ENCODE data around the gene REV3L.
"Not testable (repeated sequence)": the region's sequence is repeated elsewhere in the genome, so short reads cannot be mapped to it uniquely, and the experiment has no call there.

REV3L gene

DNA sequence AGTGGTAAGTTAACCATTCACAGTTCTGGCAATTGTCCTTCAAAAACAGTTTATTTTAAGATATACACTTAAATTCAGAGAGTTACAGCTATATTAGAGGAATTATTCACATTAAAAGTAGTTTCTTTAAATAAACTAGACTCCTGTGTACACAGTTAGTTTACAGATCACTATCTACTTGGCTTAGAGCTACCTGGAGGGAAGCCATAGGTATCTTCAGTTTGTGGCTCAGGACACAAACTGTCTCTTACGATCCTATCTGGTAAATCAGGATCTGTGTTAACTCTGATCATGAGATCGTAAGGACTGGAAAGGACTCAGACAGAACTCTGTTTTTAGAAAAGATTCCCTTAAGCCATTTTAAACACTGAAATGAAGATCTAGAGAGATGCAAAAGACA is 160.9 kb downstream of the REV3L start:
- in situ Hi-C loops (cut with HindIII; ENCODE audit: low sequenced_read_pairs), result no loop called here

DNA sequence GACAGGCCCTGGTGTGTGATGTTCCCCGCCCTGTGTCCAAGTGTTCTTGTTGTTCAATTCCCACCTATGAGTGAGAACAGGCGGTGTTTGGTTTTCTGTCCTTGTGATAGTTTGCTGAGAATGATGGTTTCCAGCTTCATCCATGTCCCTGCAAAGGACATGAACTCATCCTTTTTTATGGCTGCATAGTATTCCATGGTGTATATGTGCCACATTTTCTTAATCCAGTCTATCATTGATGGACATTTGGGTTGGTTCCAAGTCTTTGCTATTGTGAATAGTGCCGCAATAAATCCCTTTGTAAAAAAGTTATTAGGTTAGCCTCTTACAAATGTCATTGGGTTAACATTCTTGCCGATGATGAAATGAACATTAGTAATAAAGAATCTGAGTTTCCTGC is 175.1 kb downstream of the REV3L start:
- in situ Hi-C loops (cut with HindIII; ENCODE audit: low sequenced_read_pairs), result not testable (repeated sequence)

- in situ Hi-C loops (cut with HindIII; ENCODE audit: low sequenced_read_pairs), result no loop called here
Observed at GRCh38 chr6:111307275-111307858, 175.7 kb downstream of the REV3L start.

GRCh38 chr6:111306104-111306888 is 176.7 kb downstream of the REV3L start:
- in situ Hi-C loops (cut with HindIII; ENCODE audit: low sequenced_read_pairs), result no loop called here

- in situ Hi-C loops (cut with HindIII; ENCODE audit: low sequenced_read_pairs), result no loop called here
Observed at GRCh38 chr6:111301946-111302345, 181.1 kb downstream of the REV3L start.

- in situ Hi-C loops (cut with HindIII; ENCODE audit: low sequenced_read_pairs), result not testable (repeated sequence)
Observed at GRCh38 chr6:111300938-111301800, 181.8 kb downstream of the REV3L start.

GRCh38 chr6:111297776-111298175 is 185.2 kb downstream of the REV3L start:
- in situ Hi-C loops (cut with HindIII; ENCODE audit: low sequenced_read_pairs), result no loop called here

DNA sequence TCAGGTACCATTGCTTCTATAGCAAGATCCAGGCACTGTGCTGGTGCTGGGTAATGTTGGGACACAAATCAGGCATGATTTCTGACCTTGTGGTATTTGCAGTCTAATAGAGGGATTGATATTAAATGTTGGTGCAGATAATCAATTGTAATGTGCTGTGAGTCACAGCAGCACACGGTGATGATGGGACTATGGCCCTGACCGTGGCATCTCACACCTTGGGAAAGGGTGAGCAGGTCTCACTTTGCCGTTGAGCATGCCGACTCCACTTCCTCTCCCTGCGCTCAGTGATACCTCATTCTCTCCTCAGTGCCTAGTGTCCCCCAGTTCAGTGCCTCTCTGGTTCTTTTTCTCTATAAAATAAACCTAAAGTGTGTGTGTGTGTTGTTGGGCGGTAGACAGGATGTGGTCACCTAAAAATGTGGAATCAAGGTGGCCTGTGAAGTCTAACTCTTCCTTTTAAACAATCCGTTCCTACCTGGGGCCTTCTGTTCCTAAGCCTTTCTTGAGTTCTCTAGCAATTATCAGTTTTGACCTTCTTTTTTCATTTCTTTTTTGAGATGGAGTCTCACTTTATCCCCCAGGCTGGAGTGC is 188.5 kb downstream of the REV3L start:
- in situ Hi-C loops (cut with HindIII; ENCODE audit: low sequenced_read_pairs), result loop anchor here (5.0 kb wide), 1 partner anchor 48 kb away; no protein-coding TSS in a partner anchor

GRCh38 chr6:111291336-111292259 is 191.4 kb downstream of the REV3L start:
- in situ Hi-C loops (cut with HindIII; ENCODE audit: low sequenced_read_pairs), result loop anchor here (5.0 kb wide), 1 partner anchor 51 kb away; no protein-coding TSS in a partner anchor

DNA sequence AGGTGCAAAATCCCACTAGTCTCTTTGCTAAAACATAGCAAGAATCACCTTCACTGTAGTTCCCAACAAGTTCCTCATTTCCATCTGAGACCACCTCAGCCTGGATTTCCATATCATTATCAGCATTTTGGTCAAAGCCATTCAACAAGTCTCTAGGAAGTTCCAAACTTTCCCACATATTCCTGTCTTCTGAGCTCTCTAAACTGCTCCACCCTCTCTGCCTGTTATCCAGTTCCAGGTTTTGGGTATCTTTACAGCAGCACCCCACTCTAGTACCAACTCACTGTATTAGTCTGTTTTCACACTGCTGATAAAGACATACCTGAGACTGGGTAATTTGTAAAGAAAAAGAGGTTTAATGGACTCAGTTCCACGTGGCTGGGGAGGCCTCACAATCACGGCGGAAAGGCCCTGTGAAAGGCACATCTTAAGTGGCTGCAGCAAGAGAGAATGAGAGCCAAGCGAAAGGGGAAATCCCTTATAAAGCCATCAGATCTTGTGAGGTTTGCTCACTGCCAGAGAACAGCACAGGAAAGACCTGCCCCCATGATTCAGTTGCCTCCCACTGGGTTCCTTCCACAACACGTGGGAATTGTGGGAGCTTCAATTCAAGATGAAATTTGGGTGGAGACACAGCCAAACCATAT is 192.2 kb downstream of the REV3L start:
- in situ Hi-C loops (cut with HindIII; ENCODE audit: low sequenced_read_pairs), result loop anchor here (5.0 kb wide), 1 partner anchor 51 kb away; no protein-coding TSS in a partner anchor

DNA sequence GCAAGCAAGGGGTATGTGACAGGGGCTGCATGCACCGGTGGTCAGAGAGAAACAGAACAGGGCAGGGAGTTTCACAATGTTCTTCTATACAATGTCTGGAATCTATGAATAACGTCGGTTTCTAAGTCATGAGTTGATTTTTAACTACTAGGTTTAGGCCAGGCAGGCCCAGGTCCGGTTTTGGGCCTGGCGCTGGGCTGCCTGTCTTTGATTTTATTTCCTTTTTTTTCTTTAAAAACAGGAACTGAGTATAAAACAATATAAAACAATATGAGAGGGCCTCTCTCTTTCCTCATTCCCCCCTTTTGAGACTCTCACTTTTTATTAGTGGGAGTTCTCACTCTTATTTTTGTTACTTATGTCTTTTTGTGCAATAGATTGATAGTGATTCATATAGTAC is 198.7 kb downstream of the REV3L start:
- in situ Hi-C loops (cut with HindIII; ENCODE audit: low sequenced_read_pairs), result not testable (repeated sequence)

DNA sequence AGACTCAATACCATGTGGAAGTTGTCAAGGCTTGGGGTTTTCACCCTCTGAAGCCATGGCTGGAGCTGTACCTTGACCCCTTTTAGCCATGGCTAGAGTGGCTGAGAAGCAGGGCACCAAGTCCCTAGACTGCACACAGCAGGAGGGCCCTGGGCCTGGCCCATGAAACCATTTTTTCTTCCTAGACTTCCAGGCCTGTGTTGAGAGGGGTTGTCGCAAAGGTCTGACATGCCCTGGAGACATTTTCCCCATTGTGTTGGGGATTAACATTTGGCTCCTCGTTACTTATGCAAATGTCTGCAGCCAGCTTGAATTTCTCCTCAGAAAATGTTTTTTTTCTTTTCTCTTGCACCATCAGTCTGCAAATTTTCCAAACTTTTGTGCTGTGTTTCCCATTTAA is 199.3 kb downstream of the REV3L start:
- in situ Hi-C loops (cut with HindIII; ENCODE audit: low sequenced_read_pairs), result no loop called here

GRCh38 chr6:111282515-111282914 is 200.5 kb downstream of the REV3L start:
- in situ Hi-C loops (cut with HindIII; ENCODE audit: low sequenced_read_pairs), result no loop called here

DNA sequence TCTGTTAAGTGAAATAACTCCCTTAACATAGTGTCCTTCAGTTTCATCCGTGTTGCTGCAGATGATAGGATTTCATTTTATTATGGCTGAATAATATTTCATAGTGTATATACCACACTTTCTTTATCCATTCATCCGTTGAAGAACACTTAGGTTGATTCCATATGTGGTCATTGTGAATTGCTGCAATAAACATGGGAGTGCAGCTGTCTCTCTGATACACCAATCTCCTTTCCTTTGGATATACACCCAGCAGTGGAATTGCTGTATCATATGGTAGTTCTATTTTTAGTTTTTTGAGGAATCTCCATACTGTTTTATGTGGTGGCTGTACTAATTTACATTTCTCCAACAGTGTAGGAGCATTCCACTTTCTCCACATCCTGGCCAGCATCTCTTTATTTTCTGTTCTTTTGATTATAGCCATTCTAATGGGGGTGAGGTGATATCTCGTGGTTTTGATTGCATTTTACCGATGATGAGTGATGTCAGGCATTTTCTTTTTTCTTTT is 202.5 kb downstream of the REV3L start:
- in situ Hi-C loops (cut with HindIII; ENCODE audit: low sequenced_read_pairs), result no loop called here

GRCh38 chr6:111278731-111279130 is 204.3 kb downstream of the REV3L start:
- in situ Hi-C loops (cut with HindIII; ENCODE audit: low sequenced_read_pairs), result no loop called here

DNA sequence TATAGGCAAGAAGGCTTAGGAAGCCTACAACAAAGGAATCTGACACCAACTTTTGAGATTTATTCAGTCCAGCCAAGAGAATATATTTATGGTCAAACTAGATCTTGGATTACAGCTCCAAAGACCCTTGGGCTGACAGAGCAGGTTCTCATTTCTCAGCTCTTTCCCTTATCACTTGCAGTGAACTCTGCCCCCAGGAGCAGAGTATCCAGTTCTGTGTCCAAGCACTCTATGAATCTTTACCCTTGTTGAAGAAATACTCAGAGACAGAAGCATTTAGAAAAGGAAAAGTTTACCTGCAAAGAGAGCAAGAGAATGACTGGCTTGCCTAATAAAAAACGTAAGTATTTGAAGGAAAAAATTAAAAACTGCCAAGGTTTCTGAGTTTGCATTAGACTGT is 205.2 kb downstream of the REV3L start:
- in situ Hi-C loops (cut with HindIII; ENCODE audit: low sequenced_read_pairs), result no loop called here

DNA sequence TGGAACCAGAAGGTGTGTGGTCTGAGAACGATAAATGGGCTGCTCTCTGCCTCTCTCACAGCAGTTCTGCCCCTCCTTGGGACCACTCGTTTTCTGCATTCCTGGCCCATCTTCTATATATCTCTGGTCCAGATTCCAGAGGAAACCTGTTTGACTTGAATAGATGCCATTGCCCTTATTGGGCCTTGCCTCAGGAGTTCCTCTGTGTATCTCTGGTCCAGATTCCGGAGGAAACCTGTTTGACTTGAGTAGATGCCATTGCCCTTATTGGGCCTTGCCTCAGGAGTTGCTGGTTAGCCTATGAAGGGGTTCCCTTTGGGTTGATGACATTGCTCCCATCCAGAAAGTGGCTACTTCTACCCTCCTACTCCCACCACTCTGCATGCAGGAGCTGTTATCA is 206.3 kb downstream of the REV3L start:
- in situ Hi-C loops (cut with HindIII; ENCODE audit: low sequenced_read_pairs), result no loop called here

DNA sequence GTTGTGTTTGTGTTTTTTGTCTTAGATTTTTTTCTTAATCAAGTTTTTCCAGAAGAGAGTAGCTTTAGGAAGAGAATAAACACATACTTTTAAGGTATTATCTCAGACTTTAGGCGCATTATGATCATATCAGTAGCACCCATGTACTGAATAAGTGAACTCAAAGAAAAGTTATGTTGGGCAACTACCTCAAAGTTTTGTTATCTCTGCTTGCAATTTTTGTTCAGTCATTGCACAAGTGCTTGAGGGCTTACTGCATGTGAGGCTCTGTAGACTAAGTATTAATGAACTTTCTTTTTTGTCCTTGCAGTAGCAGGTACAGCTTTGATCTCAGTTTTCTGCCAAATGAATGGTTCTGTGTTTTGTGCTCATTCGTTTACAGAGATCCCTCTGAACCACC is 206.7 kb downstream of the REV3L start:
- in situ Hi-C loops (cut with HindIII; ENCODE audit: low sequenced_read_pairs), result no loop called here

GRCh38 chr6:111274593-111275217 is 208.3 kb downstream of the REV3L start:
- in situ Hi-C loops (cut with HindIII; ENCODE audit: low sequenced_read_pairs), result loop anchor here (25.0 kb wide), 1 partner anchor 363 kb away; no protein-coding TSS in a partner anchor
